ENCODE results near the gene HEXIM1.

DNA sequence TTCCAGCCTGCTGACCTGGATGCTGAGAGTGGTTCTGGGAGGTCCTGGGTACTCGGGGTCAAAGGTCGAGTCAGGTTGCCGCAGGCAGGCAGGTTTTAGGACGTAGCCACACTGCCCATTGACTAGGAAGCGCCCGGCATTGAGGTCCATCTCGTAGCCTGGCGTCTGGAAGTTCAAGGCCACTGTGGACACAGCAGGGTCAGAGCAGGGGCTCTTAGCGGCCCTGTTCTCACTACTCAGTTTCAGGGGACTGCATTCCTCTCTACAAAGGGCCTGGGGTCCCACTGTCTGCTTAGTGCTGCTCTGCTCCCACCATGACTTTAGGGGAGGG, 34.9 kb upstream of the HEXIM1 start:
- TF ChIP-seq, protein P1, sequence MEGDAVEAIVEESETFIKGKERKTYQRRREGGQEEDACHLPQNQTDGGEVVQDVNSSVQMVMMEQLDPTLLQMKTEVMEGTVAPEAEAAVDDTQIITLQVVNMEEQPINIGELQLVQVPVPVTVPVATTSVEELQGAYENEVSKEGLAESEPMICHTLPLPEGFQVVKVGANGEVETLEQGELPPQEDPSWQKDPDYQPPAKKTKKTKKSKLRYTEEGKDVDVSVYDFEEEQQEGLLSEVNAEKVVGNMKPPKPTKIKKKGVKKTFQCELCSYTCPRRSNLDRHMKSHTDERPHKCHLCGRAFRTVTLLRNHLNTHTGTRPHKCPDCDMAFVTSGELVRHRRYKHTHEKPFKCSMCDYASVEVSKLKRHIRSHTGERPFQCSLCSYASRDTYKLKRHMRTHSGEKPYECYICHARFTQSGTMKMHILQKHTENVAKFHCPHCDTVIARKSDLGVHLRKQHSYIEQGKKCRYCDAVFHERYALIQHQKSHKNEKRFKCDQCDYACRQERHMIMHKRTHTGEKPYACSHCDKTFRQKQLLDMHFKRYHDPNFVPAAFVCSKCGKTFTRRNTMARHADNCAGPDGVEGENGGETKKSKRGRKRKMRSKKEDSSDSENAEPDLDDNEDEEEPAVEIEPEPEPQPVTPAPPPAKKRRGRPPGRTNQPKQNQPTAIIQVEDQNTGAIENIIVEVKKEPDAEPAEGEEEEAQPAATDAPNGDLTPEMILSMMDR (IDR thresholded peaks at IDR 0.05; ENCODE audit: insufficient read depth, low read length, poor library complexity, severe bottlenecking), result no peak
- TF ChIP-seq EZH2phosphoT487 (conservative IDR thresholded peaks at IDR 0.05; ENCODE audit: low read length), result no peak

All from SU-DHL-6 (cell line).